Activated naive CD8-positive, alpha-beta T cell treated with anti-CD3 and anti-CD28 coated beads, Interleukin-2, amount 50 U/mL, for 16 hours (primary cell): ENCODE results near the gene DCAF11.

ENCODE experiments used
- DNase-seq: peaks from one replicate; pipeline ENCODE4 v3.0.0-alpha.2; 2020; ENCODE audit warnings: low read depth, low spot score

Gene DCAF11

DNA sequence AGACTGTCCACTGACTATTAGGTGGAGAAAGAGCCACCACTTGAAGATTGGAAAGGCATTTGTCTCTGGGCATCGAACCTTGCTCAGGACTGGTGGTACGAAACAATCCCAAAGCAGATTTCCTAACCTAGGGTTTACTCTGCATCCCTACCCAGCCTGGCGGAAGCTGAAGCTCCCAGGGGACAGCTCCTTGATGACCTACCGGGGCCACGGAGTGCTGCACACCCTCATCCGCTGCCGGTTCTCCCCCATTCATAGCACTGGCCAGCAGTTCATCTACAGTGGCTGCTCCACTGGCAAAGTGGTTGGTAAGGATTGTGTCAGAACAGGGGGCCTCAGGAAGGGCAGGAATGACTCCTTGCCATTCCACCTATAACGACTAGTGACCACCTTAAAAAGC, 6.6 kb downstream of the DCAF11 start:
- DNase-seq: no peak

DNA sequence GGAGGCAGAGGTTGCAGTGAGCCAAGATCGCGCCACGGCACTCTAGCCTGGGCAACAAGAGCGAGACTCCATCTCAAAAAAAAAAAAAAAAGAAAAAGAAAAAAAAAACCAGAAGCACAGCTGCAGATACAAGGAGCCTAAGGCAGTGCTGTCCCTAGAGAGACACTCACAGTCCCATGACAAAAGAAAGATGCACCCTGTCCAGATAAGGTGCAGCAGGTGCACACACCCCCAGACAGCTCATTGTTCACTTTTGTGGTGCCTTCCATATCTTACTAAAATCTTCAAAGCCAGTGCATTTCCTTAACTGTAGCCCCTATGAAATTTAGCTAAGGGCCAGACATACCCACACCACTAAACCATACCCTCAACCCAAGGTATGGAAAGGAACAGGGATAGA, 7.8 kb downstream of the DCAF11 start:
- DNase-seq: no peak

DNA sequence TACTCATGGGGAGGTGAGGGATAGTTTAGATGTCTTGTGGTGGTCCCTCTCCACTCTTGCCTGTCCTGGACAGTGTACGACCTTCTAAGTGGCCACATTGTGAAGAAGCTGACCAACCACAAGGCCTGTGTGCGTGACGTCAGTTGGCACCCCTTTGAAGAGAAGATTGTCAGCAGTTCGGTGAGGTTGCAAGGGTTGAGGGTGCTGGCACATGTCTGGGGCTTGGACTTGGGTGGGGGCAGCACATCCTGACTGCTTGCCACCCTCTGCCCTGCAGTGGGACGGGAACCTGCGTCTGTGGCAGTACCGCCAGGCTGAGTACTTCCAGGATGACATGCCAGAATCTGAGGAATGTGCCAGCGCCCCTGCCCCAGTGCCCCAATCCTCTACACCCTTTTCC, 8.3 kb downstream of the DCAF11 start:
- no peak for DNase-seq

DNA sequence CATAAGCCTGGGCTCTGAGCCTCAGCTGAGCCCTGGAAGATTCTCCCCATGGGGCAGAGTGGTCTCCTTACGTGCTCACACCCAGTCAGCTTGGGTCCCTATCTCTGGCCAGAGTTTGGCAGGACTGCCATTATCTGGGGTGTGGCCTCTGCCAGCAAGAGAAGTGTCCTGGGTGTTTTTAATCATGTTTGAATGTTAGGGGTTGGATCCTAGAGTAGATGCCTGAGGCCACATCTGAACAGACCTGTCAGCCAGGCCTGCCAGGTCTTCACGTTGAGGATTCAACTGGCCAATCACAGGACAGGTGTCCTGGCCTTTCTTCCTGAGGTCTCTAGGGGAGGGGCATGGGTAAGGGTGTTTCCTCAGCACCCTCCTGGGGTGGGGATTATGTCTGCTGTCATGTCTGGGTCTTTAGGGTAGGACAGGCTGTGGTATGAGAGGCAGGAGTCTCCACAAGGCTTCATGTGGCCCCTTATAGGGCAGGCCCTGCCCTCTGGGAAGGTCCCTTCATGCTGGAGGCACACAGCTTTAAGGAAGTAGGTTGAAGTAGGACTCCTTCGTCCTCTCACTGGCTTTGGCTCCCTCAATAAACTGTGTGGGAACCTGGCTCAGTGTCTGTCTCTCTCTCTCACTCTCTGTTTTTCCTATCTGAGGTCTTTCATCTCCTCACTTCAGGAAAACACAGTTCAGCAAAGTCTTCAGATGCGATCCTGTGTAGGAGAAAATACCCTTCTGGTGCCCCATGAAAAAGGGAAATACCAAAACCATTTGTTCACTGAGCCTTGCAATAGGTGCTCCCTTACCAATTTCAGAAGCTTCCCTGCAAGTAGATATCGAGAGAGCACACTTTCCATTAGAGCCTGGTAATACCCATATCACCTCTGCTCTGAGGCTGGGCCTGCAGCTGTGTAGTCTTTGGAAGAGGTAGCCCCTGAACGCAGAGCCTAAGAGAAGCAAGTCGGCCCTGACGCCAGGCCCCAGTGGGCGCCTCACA, 9.1 kb downstream of the DCAF11 start:
- DNase-seq: no peak

DNA sequence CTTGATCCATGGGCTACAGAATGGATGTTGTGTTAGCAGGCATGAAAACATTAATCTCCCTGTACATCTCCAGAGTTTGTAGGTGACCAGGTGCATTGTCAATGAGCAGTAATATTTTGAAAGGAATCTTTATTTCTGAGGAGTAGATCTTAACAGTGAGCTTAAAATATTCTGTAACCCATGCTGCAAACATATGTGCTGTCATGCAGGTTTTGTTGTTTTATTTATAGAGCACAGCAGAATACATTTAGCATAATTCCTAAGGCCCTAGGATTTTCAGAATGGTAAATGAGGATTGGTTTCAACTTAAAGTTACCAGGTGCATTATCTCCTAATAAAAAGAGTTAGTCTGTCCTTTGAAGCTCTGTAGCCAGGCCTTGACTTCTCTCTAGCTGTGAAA, 12.4 kb downstream of the DCAF11 start:
- no peak for DNase-seq

DNA sequence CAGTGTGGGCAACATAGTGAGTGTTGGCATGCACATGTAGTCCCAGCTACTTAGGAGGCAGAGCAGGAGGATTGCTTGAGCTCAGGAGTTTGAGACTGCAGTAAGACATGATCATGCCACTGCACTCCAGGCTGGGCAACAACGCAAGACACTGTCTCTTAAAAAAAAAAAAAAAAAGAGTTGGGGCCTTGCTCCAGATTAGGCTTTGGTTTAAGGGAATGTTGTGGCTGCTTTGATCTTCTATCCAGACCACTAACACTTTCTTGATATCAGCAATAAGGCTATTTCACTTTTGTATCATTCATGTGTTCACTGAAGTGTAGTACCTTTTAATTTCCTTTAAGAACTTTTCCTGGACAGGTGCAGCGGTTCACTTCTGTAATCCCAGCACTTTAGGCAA, 13.1 kb downstream of the DCAF11 start:
- no peak for DNase-seq

DNA sequence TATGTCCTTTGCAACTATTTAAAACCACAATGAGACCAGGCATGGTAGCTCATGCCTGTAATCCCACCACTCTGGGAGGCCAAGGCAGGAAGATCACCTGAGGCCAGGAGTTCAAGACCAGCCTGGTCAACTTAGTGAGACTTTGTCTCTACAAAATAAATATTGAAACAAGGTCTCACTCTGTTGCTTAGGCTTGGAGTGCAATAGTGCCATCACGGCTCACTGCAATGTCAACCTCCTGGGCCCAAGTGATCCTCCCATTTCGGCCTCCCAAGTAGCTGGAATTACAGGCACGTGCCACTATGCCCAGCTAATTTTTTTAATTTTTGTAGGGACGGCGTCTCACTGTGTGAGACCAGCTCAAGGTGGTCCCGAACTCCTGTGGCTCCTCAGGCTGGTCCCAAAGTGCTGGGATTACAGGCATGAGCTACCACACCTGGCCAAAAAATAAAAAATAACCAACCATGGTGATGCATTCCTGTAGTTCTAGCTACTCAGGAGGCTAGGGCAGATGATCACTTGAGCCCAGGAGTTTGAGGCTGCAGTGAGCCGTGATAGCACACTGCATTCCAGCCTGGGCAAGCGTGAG, 14.9 kb downstream of the DCAF11 start:
- DNase-seq: no peak

DNA sequence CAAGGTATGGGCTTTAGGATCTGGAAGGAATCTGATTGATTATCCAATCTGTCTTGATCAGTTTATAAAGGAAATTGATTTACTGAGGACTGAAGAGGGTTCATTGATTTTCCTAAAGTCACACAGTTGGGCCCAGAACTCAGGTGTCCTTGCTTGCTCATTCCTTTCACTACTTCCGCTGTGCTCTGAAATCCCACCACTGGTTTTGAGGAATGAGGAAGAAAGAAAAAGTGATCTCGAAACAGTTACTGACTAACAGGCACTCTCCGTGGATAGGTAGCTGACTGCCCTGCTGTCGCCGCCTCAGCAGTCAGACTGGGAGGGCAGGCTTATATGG, 15.8 kb downstream of the DCAF11 start, which contains the start of gene FITM1:
Gene FITM1 (plus strand): TSS at position 280 of the 337 bp plus-strand sequence. CDS start 905 bp downstream, outside the sequence.
- no peak for DNase-seq

DNA sequence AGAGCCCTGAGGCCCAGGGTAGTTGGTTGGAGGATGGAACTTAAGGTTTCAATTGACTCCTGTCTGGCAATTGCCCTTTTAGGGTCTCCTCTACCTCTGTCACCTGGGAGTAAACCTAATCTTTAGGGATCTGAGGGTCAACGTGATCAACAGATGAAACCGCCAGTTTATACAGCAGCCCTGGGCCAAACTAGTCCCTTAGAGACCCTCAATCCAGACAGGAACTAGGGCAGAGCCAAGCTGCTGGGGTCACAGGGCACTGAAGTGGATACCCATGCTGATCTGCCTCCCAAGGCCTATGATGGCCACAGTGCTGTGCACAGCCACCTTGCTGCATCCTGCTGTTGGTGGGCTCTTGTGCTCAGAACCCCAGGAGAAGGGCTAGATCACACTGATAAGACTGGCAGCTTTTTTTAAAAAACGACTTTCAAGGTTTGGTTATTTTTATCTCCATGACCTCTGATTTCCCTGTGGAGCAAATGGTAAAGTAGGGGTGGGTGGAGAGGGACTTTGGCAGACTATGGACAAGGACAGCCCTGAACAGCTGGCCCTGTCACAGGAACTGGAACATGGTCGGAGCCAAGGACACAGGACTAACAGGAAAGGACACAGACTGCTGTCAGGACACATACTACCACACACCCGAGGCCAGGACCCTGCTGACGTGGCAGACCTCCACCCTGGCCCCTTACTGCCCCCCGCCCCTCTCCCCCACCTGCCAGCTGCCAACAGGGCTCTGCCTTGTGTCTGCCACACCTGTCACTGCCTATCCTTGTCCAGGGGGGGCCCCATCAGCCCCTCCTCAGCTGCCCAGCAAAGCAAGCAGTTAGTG, 16.4 kb downstream of the DCAF11 start:
- no peak for DNase-seq

DNA sequence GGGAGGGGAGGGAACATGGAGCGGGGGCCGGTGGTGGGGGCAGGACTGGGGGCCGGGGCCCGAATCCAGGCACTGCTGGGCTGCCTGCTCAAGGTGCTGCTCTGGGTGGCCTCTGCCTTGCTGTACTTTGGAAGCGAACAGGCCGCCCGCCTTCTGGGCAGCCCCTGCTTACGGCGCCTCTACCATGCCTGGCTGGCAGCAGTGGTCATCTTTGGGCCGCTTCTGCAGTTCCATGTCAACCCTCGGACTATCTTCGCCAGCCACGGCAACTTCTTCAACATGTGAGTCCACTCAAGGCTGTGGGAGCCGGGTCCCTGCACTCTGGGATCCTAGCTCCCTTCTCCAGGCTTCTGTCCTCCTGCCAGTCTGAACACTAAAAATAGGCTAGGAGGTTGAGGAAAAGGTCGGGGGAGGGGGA, 17.0 kb downstream of the DCAF11 start:
- no peak for DNase-seq

DNA sequence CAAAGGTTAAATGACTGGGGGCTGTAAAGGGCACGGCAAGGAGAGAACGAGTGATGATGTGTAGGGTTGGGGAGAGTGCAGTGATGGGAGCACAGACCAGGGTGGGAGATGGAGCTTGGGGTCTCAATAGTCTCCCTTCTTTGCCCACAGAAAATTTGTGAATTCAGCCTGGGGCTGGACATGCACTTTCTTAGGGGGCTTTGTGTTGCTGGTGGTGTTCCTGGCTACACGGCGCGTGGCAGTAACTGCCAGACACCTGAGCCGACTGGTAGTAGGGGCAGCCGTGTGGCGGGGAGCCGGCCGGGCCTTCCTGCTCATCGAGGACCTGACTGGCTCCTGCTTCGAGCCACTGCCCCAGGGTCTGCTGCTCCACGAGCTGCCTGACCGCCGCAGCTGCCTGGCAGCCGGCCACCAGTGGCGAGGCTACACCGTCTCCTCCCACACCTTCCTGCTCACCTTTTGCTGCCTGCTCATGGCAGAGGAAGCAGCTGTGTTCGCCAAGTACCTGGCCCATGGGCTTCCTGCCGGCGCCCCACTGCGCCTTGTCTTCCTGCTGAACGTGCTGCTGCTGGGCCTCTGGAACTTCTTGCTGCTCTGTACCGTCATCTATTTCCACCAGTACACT, 17.6 kb downstream of the DCAF11 start:
- DNase-seq: no peak

DNA sequence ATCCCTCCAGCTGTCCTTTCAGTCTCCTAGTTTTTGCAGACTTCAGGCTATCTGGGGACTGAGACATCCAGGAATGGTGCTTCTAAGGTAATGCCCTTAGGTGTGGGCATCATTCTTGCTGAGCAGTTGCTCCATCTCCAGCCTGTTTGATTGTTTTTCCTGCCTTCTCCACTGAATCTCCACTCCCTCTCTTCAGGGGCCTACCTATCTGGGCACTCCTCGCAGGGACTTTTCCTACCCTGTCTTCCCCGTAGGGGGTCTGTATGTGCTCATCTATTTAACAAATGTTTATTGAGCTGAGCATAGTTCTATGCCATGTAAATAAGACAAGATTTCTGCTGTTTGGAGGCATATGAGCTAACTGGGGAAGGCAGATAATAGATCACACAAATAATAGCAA, 18.4 kb downstream of the DCAF11 start:
- no peak for DNase-seq

DNA sequence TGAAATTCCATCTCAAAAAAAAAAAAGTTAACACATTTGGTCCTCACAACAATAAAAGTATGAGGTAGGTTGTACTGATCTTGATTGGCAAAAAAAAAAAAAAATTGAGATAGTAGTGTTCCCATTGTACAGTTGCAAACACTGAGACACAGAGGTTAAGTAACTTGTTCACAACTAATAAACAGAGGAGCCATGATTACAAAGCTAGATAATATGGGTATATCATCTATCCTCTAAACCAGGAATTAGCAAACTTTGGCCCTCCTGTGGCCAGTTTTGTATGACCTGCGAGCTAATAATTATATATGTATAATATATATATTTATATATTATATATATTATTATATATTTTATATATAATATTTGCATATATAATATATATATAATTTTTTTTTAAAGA, 19.2 kb downstream of the DCAF11 start:
- no peak for DNase-seq

DNA sequence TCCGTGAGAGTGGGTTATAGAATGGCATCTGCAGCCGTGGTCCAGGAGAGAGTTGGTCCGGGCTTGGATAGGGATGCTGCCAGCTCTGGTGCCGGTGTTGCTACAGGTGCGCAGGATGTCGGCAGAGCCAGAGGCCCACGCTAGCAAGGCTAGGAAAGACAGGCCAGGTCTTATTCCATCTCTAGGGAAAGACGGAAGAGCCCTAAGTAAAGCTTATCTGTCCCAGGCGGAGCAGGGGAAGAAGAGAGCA, 20.9 kb downstream of the DCAF11 start:
- DNase-seq: no peak

DNA sequence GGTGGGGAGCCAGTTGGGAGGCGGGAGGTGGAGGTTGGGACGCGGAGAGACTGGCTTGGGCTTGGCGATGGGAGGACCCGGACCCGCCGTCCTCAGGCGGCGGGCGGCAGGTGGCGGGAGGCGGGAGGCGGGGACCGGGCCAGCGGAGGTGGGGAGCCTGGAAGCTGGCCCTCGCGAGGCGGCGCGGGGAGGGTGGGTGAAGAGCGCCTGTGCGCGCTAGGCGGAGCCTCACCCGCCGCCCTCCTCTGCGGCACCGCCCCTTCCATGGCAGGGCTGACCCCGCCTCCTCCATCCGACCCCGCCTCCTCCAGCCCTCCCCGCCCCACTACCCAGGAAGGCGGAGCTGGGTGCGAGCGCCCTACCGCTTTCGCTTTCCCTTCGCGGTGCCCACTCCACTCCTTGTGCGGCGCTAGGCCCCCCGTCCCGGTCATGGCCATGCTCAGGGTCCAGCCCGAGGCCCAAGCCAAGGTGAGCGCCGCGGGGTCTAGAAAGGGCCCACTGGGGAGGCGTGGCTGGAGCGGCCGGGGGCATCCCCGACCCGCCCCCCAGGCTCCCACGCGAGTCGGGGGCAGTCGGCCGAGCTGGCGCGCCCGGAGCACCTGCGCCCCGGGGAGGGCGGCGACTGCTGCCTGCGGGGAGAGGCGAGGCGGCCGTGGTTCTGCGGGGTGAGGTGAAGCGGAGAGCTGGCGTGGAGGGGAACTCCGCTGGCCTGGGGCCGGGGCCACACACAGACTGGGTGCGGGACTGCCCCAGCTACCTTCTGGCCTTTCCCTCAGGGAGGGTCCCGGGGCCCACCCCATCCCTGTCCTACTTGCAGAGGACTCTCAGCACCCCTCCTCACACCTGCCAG, 21.5 kb downstream of the DCAF11 start, which contains the start of gene PSME1:
Gene PSME1 (plus strand): TSS at position 361 of the 850 bp plus-strand sequence. CDS start 69 bp downstream, at position 430.
- DNase-seq: peak; percentile 81

DNA sequence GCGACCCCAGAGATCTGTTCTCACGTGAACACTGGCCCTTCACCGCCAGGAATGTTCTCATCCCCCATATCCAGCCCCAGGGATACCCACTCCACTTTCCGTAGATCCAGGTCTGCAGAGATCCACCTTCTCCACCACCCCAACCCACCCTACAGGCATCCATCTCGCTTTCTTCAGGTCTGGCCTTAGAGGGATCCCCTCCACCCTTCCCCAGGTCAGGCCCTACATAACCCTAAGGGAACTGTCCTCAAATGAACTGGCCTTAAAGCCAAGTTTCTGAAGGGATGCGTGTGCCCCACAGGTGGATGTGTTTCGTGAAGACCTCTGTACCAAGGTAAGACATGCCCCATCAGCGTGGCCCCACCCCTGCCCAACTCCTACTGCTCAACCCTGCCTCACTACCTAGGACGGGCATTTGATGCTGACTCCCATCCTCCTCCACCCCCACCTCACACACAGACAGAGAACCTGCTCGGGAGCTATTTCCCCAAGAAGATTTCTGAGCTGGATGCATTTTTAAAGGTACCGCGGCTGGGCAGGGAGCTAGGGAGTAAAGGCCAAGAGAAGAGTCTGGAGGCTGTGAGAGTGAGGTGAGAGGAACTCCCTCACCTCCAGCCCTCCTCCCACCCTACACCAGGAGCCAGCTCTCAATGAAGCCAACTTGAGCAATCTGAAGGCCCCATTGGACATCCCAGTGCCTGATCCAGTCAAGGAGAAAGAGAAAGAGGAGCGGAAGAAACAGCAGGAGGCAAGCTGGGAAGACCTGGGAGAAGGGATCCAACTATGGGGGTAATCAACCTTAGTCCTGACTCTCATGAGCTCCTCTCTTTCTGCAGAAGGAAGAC, 22.3 kb downstream of the DCAF11 start:
- no peak for DNase-seq

DNA sequence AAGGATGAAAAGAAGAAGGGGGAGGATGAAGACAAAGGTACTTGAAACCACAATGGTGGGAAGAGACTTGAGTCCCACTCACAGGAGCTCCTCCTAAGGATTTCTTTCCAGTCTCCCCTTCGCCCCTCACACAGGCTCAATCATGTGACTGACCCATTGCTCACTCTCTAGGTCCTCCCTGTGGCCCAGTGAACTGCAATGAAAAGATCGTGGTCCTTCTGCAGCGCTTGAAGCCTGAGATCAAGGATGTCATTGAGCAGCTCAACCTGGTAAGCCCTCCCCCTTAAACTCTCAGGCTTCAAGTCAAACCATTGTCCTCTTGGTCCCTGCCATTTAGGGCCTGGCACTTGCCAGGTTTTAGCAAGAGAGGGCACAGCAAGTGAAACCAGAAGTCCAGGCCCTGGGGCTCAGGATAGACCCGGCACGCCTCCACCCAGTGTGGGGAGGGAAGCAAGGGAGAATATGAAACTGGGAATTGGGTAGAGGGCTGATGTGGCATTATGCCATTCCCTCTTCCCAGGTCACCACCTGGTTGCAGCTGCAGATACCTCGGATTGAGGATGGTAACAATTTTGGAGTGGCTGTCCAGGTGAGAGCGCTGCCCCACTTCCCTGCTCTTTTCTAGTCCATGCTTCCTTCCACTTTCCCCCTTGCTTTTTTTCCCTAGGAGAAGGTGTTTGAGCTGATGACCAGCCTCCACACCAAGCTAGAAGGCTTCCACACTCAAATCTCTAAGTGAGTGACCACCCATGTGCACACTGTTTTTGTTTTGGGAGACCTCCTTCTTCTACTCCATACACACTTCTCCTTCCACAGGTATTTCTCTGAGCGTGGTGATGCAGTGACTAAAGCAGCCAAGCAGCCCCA, 23.2 kb downstream of the DCAF11 start:
- DNase-seq: no peak

DNA sequence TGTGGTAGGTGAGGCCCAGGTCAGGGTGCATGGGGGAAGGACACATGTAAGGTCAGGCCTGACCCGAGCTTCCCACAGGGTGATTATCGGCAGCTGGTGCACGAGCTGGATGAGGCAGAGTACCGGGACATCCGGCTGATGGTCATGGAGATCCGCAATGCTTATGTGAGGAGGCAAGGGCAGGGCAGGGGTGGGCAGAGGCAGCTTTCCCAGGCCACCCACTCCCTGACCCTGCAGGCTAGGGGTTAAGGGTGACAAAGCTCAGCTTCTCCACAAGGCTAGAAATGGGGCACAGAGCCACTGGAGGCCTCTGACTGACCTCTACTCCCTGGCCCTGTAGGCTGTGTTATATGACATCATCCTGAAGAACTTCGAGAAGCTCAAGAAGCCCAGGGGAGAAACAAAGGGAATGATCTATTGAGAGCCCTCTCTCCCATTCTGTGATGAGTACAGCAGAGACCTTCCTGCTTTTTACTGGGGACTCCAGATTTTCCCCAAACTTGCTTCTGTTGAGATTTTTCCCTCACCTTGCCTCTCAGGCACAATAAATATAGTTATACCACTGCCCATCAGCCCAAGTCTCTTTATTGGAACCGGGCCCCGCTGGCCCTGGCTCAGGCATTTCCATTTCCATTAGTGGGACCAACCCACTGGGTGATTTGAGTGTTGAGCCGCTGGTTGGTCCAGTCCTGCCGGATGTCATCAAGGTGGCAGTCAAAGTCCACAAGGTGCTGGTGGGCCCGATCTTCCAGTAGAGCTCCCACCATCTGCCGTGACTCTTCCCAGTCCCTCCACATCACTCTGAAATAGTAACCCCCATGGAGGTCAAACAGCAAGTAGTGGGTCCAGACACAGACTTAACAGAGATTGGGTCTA, 24.1 kb downstream of the DCAF11 start:
- DNase-seq: no peak
